Caco-2 (cell line): Measurements from ENCODE around the gene ABL2. TPM values are rescaled to one million over a fixed set of nuclear protein-coding genes. Genes with fewer than 3 reads are reported as not detected.
"Not testable (repeated sequence)": the region's sequence is repeated elsewhere in the genome, so short reads cannot be mapped to it uniquely, and the experiment has no call there.

Experiments
- BruUV-seq: library from RNA; stranded (reverse); fragments of 400-500 nt; replicated peaks from 2 replicates; lab custom pipeline; 2021; lab: Mats Ljungman, UMichigan
- CTCF ChIA-PET: fragments of 300-600 bp; sonication (Branson Sonifier 250); formaldehyde crosslinking; loops from one replicate; lab custom pipeline; 2022; ENCODE audit warnings: antibody characterized with exemption; lab: Charles Lee
- POLR2A ChIA-PET: fragments of 300-600 bp; sonication (Branson Sonifier 250); formaldehyde crosslinking; loops from one replicate; lab custom pipeline; 2022; ENCODE audit warnings: antibody characterized with exemption; lab: Charles Lee
- DNase-seq, 2 experiments: peaks; one replicate each; pipeline versions ENCODE4 v3.0.0 to v3.0.0-alpha.2; 2020 to 2022
- H3K27me3 ChIP-seq: replicated peaks from 2 replicates; pipeline ENCODE4 v1.6.0; 2011; ENCODE audit warnings: low read length; ENCODE audit not compliant: control insufficient read depth, insufficient read depth
- H3K36me3 ChIP-seq: 2 replicates; pipeline ENCODE4 v1.5.1; 2011; ENCODE audit warnings: low read length; ENCODE audit not compliant: control insufficient read depth, insufficient read depth
- H3K4me1 ChIP-seq: fragments of 250-450 bp; sonication (Bioruptor Pico); 2 replicates; pipeline ENCODE4 v1.5.1; 2020; ENCODE audit warnings: mild to moderate bottlenecking
- H3K4me3 ChIP-seq: 2 replicates; pipeline ENCODE4 v1.5.1; 2011; ENCODE audit warnings: low read depth, mild to moderate bottlenecking, control low read depth, low read length
- H3K9me3 ChIP-seq: fragments of 250-450 bp; sonication (Bioruptor Pico); 2 replicates; pipeline ENCODE4 v1.5.1; 2020; ENCODE audit warnings: mild to moderate bottlenecking, moderate library complexity
- H3K27ac Mint-ChIP-seq: one replicate; pipeline ENCODE4 v1.8.0; 2022; ENCODE audit warnings: mixed read lengths; ENCODE audit not compliant: unreplicated experiment
- H3K27me3 Mint-ChIP-seq: one replicate; pipeline ENCODE4 v1.8.0; 2022; ENCODE audit warnings: mixed read lengths; ENCODE audit not compliant: insufficient read depth, unreplicated experiment
- H3K36me3 Mint-ChIP-seq: one replicate; pipeline ENCODE4 v1.8.0; 2022; ENCODE audit warnings: mild to moderate bottlenecking, mixed read lengths; ENCODE audit not compliant: insufficient read depth, unreplicated experiment
- H3K4me1 Mint-ChIP-seq: one replicate; pipeline ENCODE4 v1.8.0; 2022; ENCODE audit warnings: low read depth, mixed read lengths; ENCODE audit not compliant: unreplicated experiment
- H3K4me3 Mint-ChIP-seq: one replicate; pipeline ENCODE4 v1.8.0; 2022; ENCODE audit warnings: mild to moderate bottlenecking, moderate library complexity, mixed read lengths; ENCODE audit not compliant: unreplicated experiment
- H3K9me3 Mint-ChIP-seq: one replicate; pipeline ENCODE4 v1.8.0; 2022; ENCODE audit warnings: mixed read lengths; ENCODE audit not compliant: unreplicated experiment
- CTCF ChIP-seq, 2 experiments: fragments of 200-600 bp in 1 of 2; IDR thresholded peaks; 1 replicate in 1 of 2; 2 replicates in 1 of 2; pipeline versions ENCODE4 v1.5.1 to v1.8.0; 2011 to 2022; ENCODE audit warnings: antibody characterized with exemption in 1 of 2, control low read depth in 1 of 2, inconsistent platforms in 1 of 2, low read depth in 1 of 2, low read length in 1 of 2, mild to moderate bottlenecking in 1 of 2, moderate library complexity in 1 of 2; ENCODE audit not compliant: insufficient read depth in 1 of 2, severe bottlenecking in 1 of 2, unreplicated experiment in 1 of 2
- intact Hi-C: fragments of 100-400 bp; cut with micrococcal nuclease; formaldehyde crosslinking; loops from one replicate; pipeline ENCODE4 v1.10.0; 2022; ENCODE audit not compliant: unreplicated experiment
- total RNA-seq: library from RNA; stranded (reverse); gene quantifications from 2 replicates; pipeline ENCODE4 v1.2.3, GENCODE V29; 2022

The ABL2 gene
- total RNA-seq, 1 experiment from 2014 or later, result 21.6 TPM

- Histone ChIP-seq H3K9me3 (no peaks in the 10 kb centered on the region), H3K36me3 (no peaks in the 10 kb centered on the region; the same call in 1 of the 2 replicates), H3K4me3 (no peak overlapping the region), H3K27me3 (no peaks in the 10 kb centered on the region), H3K4me1 (no peaks in the 10 kb centered on the region)
- intact Hi-C loops, result no loop called here
- ChIA-PET CTCF (no interaction called here), POLR2A (no interaction called here)
- Mint-ChIP-seq H3K4me1 (no peaks in the 10 kb centered on the region), H3K27ac (no peak overlapping the region), H3K27me3 (no peaks in the 10 kb centered on the region), H3K4me3 (no peak overlapping the region), H3K36me3 (no peaks in the 10 kb centered on the region), H3K9me3 (no peaks in the 10 kb centered on the region)
- no peak for TF ChIP-seq CTCF (IDR thresholded peaks at IDR 0.05; ENCODE audit: insufficient read depth in 1 of 2, low read depth in 1 of 2, low read length in 1 of 2, severe bottlenecking in 1 of 2, unreplicated experiment in 1 of 2)
- no TSS peak for BruUV-seq
- DNase-seq, result no peak
Measured at GRCh38 chr1:179200586-179200985, 28.9 kb downstream of the ABL2 start.

GRCh38 chr1:179197690-179198297, 31.7 kb downstream of the ABL2 start:
- H3K9me3 ChIP-seq, result no peaks in the 10 kb centered on the region
- no peaks in the 10 kb centered on the region for H3K4me1 ChIP-seq
- Mint-ChIP-seq H3K27ac (no peak overlapping the region), H3K9me3 (no peaks in the 10 kb centered on the region), H3K4me1 (no peaks in the 10 kb centered on the region), H3K36me3 (peaks cover 8% of the 10 kb centered on the region), H3K4me3 (no peak overlapping the region), H3K27me3 (no peaks in the 10 kb centered on the region)
- H3K27me3 ChIP-seq, result no peaks in the 10 kb centered on the region
- CTCF ChIA-PET, result no interaction called here
- no peak for DNase-seq
- H3K4me3 ChIP-seq, result no peak overlapping the region
- intact Hi-C loops, result no loop called here
- no peak for TF ChIP-seq CTCF (IDR thresholded peaks at IDR 0.05; ENCODE audit: insufficient read depth in 1 of 2, low read depth in 1 of 2, low read length in 1 of 2, severe bottlenecking in 1 of 2, unreplicated experiment in 1 of 2)
- no TSS peak for BruUV-seq
- H3K36me3 ChIP-seq, result no peaks in the 10 kb centered on the region
- POLR2A ChIA-PET, result no interaction called here

GRCh38 chr1:179195857-179196256, 33.6 kb downstream of the ABL2 start:
- POLR2A ChIA-PET, H3K4me3 ChIP-seq, H3K27ac Mint-ChIP-seq, H3K9me3 Mint-ChIP-seq, H3K4me1 Mint-ChIP-seq, H3K36me3 ChIP-seq, H3K27me3 Mint-ChIP-seq, H3K9me3 ChIP-seq, H3K27me3 ChIP-seq, DNase-seq, H3K4me1 ChIP-seq, H3K36me3 Mint-ChIP-seq, intact Hi-C loops, H3K4me3 Mint-ChIP-seq, CTCF ChIA-PET, BruUV-seq: not testable (repeated sequence)
